ENCODE results near the gene CD46. TPM values are rescaled to one million over a fixed set of nuclear protein-coding genes. Genes with fewer than 3 reads are reported as not detected.
A peak's percentile ranks its signal among the peaks of the same experiment; 100 is the strongest.

CD46 gene
- total and polyA plus RNA-seq, 12 donors, result 44.0 to 114 (median 94.6) TPM

DNA sequence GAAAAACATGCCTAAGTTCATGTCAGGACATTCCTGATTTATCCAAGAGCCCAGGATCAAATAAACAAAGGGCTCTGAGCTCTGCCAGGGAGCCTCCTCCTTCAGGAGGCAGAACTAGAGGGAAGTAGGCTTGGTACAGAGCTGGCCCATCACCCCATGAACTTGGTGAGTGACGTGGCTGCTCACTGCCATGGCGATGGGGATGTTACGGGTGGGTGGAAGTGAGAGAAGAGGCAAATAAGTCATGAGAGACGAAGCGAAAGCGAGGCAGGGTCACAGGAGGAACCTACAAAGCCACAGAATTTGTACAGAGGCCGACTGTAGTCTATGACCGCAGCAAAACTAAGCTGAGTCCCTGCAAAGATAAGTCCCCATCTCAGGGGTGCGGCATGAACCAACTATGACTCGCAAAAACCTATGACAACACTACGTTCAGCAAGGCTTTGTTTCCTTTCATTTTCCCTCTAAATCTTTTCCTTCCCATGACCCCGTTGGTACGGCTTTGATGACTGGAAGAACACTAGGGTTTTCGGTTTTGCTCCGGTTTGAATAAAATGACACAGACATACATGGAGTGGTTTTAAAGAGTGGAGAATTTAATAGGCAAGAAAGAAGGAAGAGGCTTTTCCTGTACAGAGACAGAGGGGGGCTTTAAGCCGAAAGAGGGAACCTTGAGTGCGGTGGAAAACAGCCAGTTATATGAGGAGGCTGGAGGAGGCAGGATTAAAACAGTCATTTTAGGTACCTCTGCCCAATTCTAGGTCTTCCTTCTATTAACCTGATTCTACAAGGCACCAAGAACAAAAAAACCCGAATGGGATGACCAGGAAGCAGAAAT, 74.1 kb downstream of the CD46 start:
- peak overlapping the region; percentile 73 to 100 (median 95) for H3K27ac ChIP-seq
- intact Hi-C loops (cut with DNase I), result loop anchor here in 8 of 10 donors (2.0 to 10.0 kb wide), 6 partner anchors 43 to 171 kb away; no protein-coding TSS in a partner anchor
- TF ChIP-seq, protein P1, sequence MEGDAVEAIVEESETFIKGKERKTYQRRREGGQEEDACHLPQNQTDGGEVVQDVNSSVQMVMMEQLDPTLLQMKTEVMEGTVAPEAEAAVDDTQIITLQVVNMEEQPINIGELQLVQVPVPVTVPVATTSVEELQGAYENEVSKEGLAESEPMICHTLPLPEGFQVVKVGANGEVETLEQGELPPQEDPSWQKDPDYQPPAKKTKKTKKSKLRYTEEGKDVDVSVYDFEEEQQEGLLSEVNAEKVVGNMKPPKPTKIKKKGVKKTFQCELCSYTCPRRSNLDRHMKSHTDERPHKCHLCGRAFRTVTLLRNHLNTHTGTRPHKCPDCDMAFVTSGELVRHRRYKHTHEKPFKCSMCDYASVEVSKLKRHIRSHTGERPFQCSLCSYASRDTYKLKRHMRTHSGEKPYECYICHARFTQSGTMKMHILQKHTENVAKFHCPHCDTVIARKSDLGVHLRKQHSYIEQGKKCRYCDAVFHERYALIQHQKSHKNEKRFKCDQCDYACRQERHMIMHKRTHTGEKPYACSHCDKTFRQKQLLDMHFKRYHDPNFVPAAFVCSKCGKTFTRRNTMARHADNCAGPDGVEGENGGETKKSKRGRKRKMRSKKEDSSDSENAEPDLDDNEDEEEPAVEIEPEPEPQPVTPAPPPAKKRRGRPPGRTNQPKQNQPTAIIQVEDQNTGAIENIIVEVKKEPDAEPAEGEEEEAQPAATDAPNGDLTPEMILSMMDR (IDR thresholded peaks at IDR 0.05), result no peak
- WGBS, 2 donors, result 44 to 67% methylated on average over 18 of the region's 18 CpGs
- H3K4me3 ChIP-seq, result peak overlapping the region in 9 of 10 donors; percentile 8 to 41 (median 27)
- peak in 1 of 2 donors; percentile 80 for DNase-seq
- peaks cover 38 to 84% (median 78%) of the 10 kb centered on the region in 9 donors for H3K4me1 ChIP-seq
- no peaks in the 10 kb centered on the region for H3K9me3 ChIP-seq
- no peaks in the 10 kb centered on the region for H3K27me3 ChIP-seq
- H3K36me3 ChIP-seq, result peaks cover 0 to 6% (median 0%) of the 10 kb centered on the region in 9 donors
- peak in 6 of 8 donors; percentile 5 to 25 (median 9) for ATAC-seq

DNA sequence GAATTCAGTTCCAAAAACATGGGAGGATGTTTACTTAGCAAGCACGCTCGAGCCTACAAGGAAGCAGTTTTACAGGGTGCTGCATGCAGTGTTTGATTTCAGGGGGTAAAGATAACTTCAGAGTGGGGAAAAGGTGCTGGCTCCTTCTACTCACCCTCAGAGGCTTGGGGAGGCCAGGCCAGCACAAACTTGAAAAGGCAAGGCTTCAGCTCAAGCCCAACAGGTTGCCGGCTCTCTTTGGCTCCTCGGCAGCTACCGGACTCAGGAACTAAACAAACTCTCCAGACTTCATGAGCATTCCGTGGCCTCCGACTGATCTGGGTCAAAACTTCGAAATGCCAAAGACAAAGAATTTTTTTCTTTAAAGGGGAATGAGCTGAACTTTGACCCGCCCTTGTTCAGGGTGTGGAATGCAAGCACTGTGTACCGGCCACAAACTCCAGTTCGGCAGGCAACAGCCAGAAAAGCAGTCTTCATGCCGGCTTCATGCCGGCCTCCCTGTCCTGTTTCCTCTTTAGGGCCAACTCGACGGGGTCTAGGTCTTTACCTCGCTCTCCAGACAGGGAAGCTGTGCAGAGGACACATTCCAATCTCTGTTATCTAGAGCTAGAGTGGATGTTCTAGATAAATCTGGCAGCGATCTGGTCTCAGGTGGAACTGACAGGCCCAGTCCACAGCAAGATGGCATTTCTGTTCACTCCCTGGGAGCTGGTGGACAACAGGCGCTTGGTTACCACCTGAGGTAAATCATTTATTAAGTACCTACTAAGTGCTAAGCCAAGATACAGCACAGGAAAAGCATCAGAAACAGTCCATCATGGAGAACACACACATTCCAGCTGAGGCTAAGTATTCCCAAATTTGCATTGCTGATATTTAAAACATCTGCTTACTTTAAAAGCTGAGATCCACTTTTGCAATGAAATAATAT, 75.0 kb downstream of the CD46 start:
- intact Hi-C loops (cut with DNase I), result loop anchor here in 8 of 10 donors (2.0 to 10.0 kb wide), 6 partner anchors 42 to 170 kb away; no protein-coding TSS in a partner anchor

DNA sequence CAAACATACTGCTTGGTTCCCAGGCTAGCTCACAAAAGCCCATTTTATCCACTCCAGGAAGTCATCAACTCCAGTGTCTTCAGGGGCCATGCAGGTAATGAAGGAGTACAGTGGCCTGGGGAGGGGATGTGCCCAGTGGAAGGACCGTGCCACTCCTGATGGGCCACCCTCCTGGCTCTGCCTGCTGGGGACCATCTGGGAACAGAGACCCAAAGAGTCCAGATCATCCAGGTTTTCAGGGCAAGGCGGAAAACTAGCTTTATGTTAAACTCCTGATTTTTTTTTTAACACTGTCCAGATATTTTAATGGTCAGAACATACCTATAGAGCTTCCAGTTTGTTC, 75.6 kb downstream of the CD46 start:
- H3K27me3 ChIP-seq, result no peaks in the 10 kb centered on the region
- intact Hi-C loops (cut with DNase I), result loop anchor here in 8 of 10 donors (2.0 to 10.0 kb wide), 6 partner anchors 41 to 170 kb away; no protein-coding TSS in a partner anchor
- ATAC-seq (no peak), DNase-seq (no peak)
- TF ChIP-seq, protein P1 (IDR thresholded peaks at IDR 0.05), result no peak
- H3K36me3 ChIP-seq, result no peaks in the 10 kb centered on the region
- H3K9me3 ChIP-seq, result no peaks in the 10 kb centered on the region
- peak overlapping the region; percentile 73 to 100 (median 95) for H3K27ac ChIP-seq
- peaks cover 38 to 86% (median 78%) of the 10 kb centered on the region in 9 donors for H3K4me1 ChIP-seq
- WGBS, 2 donors, result 89 to 94% methylated on average over 2 of the region's 2 CpGs
- H3K4me3 ChIP-seq, result no peak overlapping the region

More for the DNA sequence above, 75.0 kb downstream of the CD46 start:
- no peaks in the 10 kb centered on the region for H3K9me3 ChIP-seq
- H3K27ac ChIP-seq, result peak overlapping the region; percentile 73 to 100 (median 95)
- H3K4me1 ChIP-seq, result peaks cover 38 to 85% (median 78%) of the 10 kb centered on the region in 9 donors
- no peak for ATAC-seq
- TF ChIP-seq, protein P1 (IDR thresholded peaks at IDR 0.05), result no peak
- DNase-seq, result no peak
- peaks cover 0 to 4% (median 0%) of the 10 kb centered on the region in 9 donors for H3K36me3 ChIP-seq
- no peaks in the 10 kb centered on the region for H3K27me3 ChIP-seq
- H3K4me3 ChIP-seq, result peak overlapping the region in 9 of 10 donors; percentile 8 to 41 (median 27)
- WGBS, 2 donors, result 22 to 53% methylated on average over 18 of the region's 18 CpGs

DNA sequence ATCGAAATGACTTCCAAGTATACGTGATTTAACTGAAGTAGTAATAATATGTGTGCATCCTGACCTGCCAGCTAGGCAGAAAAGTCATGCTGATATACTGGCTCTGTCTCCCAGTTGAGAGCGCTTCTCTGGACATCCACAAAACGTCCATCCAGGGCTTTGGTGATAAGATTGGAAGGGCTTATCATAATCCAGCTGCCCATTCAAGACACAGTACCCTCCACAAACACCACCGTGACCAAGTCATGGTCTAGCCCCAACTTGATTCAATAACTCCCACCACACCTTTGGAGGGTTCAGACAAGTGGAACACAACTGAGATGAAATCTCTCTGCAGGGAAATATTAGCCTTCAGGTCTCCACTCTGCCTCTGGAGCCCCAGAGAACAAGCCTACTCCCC, 76.2 kb downstream of the CD46 start:
- DNase-seq (no peak), ATAC-seq (no peak)
- H3K9me3 ChIP-seq, result no peaks in the 10 kb centered on the region
- H3K27me3 ChIP-seq, result no peaks in the 10 kb centered on the region
- TF ChIP-seq, protein P1 (IDR thresholded peaks at IDR 0.05), result no peak
- 62 to 73% methylated on average over 5 of the region's 5 CpGs for WGBS, 2 donors
- intact Hi-C loops (cut with DNase I), result loop anchor here in 9 of 10 donors (1.0 to 10.0 kb wide), 5 partner anchors 41 to 169 kb away; no protein-coding TSS in a partner anchor
- peaks cover 38 to 92% (median 83%) of the 10 kb centered on the region in 9 donors for H3K4me1 ChIP-seq
- H3K36me3 ChIP-seq, result no peaks in the 10 kb centered on the region
- no peak overlapping the region for H3K4me3 ChIP-seq
- H3K27ac ChIP-seq, result peak overlapping the region in 9 of 10 donors; percentile 35 to 100 (median 95)
